Activated naive CD8-positive, alpha-beta T cell (primary cell): Measurements from ENCODE around the gene LTBP2.
"Not testable (repeated sequence)": the region's sequence is repeated elsewhere in the genome, so short reads cannot be mapped to it uniquely, and the experiment has no call there.

Experiments used
- H3K27ac Mint-ChIP-seq: one replicate; pipeline ENCODE4 v1.8.0; 2021; ENCODE audit warnings: mixed read lengths
- H3K27me3 Mint-ChIP-seq: one replicate; pipeline ENCODE4 v1.8.0; 2021; ENCODE audit warnings: mixed read lengths
- H3K36me3 Mint-ChIP-seq: one replicate; pipeline ENCODE4 v1.8.0; 2021; ENCODE audit warnings: mixed read lengths
- H3K4me1 Mint-ChIP-seq: one replicate; pipeline ENCODE4 v1.8.0; 2021; ENCODE audit warnings: low read depth, mixed read lengths
- H3K4me3 Mint-ChIP-seq: one replicate; pipeline ENCODE4 v1.8.0; 2021; ENCODE audit warnings: mild to moderate bottlenecking, mixed read lengths
- H3K9me3 Mint-ChIP-seq: one replicate; pipeline ENCODE4 v1.8.0; 2021; ENCODE audit warnings: low read depth, mixed read lengths

Gene LTBP2

GRCh38 chr14:74469548-74470518 is 142.2 kb downstream of the LTBP2 start:
- no peaks in the 10 kb centered on the region for H3K4me1 Mint-ChIP-seq
- no peaks in the 10 kb centered on the region for H3K27me3 Mint-ChIP-seq
- H3K9me3 Mint-ChIP-seq = no peaks in the 10 kb centered on the region
- H3K27ac Mint-ChIP-seq = no peak overlapping the region
- H3K4me3 Mint-ChIP-seq = no peak overlapping the region
- H3K36me3 Mint-ChIP-seq = no peaks in the 10 kb centered on the region

- Mint-ChIP-seq H3K27ac (no peak overlapping the region), H3K4me1 (no peaks in the 10 kb centered on the region), H3K9me3 (no peaks in the 10 kb centered on the region), H3K4me3 (no peak overlapping the region), H3K36me3 (no peaks in the 10 kb centered on the region), H3K27me3 (no peaks in the 10 kb centered on the region)
These were observed 143.5 kb downstream of the LTBP2 start for GRCh38 chr14:74468513-74468912.

GRCh38 chr14:74465335-74465734 is 146.7 kb downstream of the LTBP2 start:
- no peak overlapping the region for H3K4me3 Mint-ChIP-seq
- H3K27me3 Mint-ChIP-seq = no peaks in the 10 kb centered on the region
- H3K9me3 Mint-ChIP-seq = no peaks in the 10 kb centered on the region
- no peak overlapping the region for H3K27ac Mint-ChIP-seq
- no peaks in the 10 kb centered on the region for H3K4me1 Mint-ChIP-seq
- H3K36me3 Mint-ChIP-seq = no peaks in the 10 kb centered on the region

- H3K9me3 Mint-ChIP-seq = no peaks in the 10 kb centered on the region
- peaks cover 4% of the 10 kb centered on the region for H3K27me3 Mint-ChIP-seq
- H3K4me1 Mint-ChIP-seq = no peaks in the 10 kb centered on the region
- no peaks in the 10 kb centered on the region for H3K36me3 Mint-ChIP-seq
- H3K4me3 Mint-ChIP-seq = no peak overlapping the region
- H3K27ac Mint-ChIP-seq = no peak overlapping the region
These were observed 147.3 kb downstream of the LTBP2 start for GRCh38 chr14:74464785-74465184.

GRCh38 chr14:74463697-74464096 is 148.3 kb downstream of the LTBP2 start:
- Mint-ChIP-seq H3K4me1 (no peaks in the 10 kb centered on the region), H3K4me3 (no peak overlapping the region), H3K36me3 (no peaks in the 10 kb centered on the region), H3K27ac (no peak overlapping the region), H3K27me3 (peaks cover 4% of the 10 kb centered on the region), H3K9me3 (no peaks in the 10 kb centered on the region)

GRCh38 chr14:74462993-74463392 is 149.0 kb downstream of the LTBP2 start:
- Mint-ChIP-seq H3K9me3 (no peaks in the 10 kb centered on the region), H3K27me3 (peaks cover 4% of the 10 kb centered on the region), H3K4me3 (no peak overlapping the region), H3K4me1 (no peaks in the 10 kb centered on the region), H3K36me3 (no peaks in the 10 kb centered on the region), H3K27ac (no peak overlapping the region)

- Mint-ChIP-seq H3K36me3 (no peaks in the 10 kb centered on the region), H3K4me1 (no peaks in the 10 kb centered on the region), H3K9me3 (no peaks in the 10 kb centered on the region), H3K27me3 (peaks cover 4% of the 10 kb centered on the region), H3K4me3 (no peak overlapping the region), H3K27ac (no peak overlapping the region)
These were observed 152.1 kb downstream of the LTBP2 start for GRCh38 chr14:74459976-74460375.

- no peaks in the 10 kb centered on the region for H3K4me1 Mint-ChIP-seq
These were observed 152.6 kb downstream of the LTBP2 start for GRCh38 chr14:74459289-74459946.

GRCh38 chr14:74457565-74457895 is 154.5 kb downstream of the LTBP2 start:
- Mint-ChIP-seq H3K9me3 (no peaks in the 10 kb centered on the region), H3K27me3 (peaks cover 4% of the 10 kb centered on the region), H3K4me3 (no peak overlapping the region), H3K27ac (no peak overlapping the region), H3K4me1 (no peaks in the 10 kb centered on the region), H3K36me3 (peaks cover 2% of the 10 kb centered on the region)

More at GRCh38 chr14:74459289-74459946, 152.6 kb downstream of the LTBP2 start:
- H3K27me3 Mint-ChIP-seq = peaks cover 4% of the 10 kb centered on the region
- no peaks in the 10 kb centered on the region for H3K9me3 Mint-ChIP-seq
- H3K4me3 Mint-ChIP-seq = no peak overlapping the region
- no peaks in the 10 kb centered on the region for H3K36me3 Mint-ChIP-seq
- H3K27ac Mint-ChIP-seq = no peak overlapping the region

- Mint-ChIP-seq H3K9me3 (no peaks in the 10 kb centered on the region), H3K4me1 (no peaks in the 10 kb centered on the region), H3K27me3 (peaks cover 4% of the 10 kb centered on the region), H3K36me3 (peaks cover 2% of the 10 kb centered on the region), H3K27ac (no peak overlapping the region), H3K4me3 (no peak overlapping the region)
These were observed 155.1 kb downstream of the LTBP2 start for GRCh38 chr14:74456684-74457564.

- not testable (repeated sequence) for H3K4me3 Mint-ChIP-seq, H3K27me3 Mint-ChIP-seq, H3K27ac Mint-ChIP-seq, H3K9me3 Mint-ChIP-seq, H3K36me3 Mint-ChIP-seq, H3K4me1 Mint-ChIP-seq
These were observed 157.6 kb downstream of the LTBP2 start for GRCh38 chr14:74454397-74454796.
